Measurements from ENCODE around the gene SSC5D. TPM values are rescaled to one million over a fixed set of nuclear protein-coding genes. Genes with fewer than 3 reads are reported as not detected.

Gene SSC5D
- total RNA-seq, 2 experiments from 2014 or later = 0.50 to 2.7 TPM

DNA sequence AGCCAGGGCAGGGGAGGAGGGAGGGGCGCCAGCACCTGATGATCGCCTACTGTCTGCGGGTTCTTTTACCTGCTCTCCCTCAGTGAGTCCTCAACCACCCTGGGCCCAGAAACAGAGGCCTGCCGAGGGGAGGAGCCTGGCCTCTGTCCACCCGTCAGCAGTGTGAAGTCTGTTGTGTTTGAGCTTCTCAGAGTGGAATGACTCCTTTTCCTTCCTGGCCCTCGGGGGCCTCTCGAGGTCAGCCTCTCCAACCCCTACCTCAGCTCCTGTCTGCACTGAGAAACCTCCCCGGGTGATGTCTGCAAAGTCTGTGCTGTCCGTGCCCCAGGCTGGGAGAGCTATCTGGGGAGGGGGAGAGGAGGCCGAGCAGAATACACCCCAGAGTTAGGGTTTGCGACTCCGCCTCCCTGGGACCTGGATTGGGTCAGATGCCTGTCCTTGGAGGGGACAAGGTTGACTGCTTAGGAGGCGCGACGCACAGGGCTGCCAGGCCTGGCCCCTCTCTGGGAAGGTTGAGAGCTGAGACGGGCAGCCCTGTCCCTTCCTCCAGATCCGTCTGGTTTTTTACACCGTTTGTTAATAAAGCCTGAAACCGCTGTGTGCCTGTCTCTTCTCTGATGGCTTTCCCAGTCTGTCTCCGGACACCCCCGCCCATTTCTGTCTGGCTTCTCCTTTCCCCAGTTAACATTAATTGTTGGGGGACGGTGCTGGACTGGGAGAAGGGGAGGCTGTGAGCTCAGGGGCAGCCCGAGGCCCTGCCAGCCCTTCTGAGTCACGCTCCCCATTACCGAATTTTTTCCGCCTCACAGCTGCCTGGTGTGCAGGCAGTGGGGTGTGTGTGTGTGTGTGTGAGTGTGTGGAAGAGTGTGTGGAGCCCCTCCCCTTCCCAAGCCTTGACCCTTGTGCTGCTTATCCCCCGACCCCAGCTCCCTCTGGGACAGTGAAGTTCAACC is 989 bp upstream of the SSC5D start:
- peak overlapping the region; percentile 29 for H3K4me2 ChIP-seq (ENCODE audit: low read length)
- H3K4me3 ChIP-seq (ENCODE audit: low read depth, low read length, poor library complexity, severe bottlenecking) = no peak overlapping the region
- no peaks in the 10 kb centered on the region for H3K9me2 ChIP-seq (ENCODE audit: insufficient read depth, low read length)
- H3K27ac ChIP-seq (ENCODE audit: low read depth, low read length, poor library complexity, severe bottlenecking) = no peak overlapping the region
- ChIA-PET CTCF (ENCODE audit: unreplicated experiment) (no interaction called here), POLR2A (no interaction called here)
- no peaks in the 10 kb centered on the region; the same call in 1 of the 2 replicates for H3K36me3 ChIP-seq (ENCODE audit: insufficient read depth, low read length)
- BruUV-seq (replicated peaks) = no TSS peak
- TF ChIP-seq EZH2phosphoT487 (IDR thresholded peaks at IDR 0.05; ENCODE audit: borderline replicate concordance, low read depth, low read length) = no peak
- TF ChIP-seq, protein P1, sequence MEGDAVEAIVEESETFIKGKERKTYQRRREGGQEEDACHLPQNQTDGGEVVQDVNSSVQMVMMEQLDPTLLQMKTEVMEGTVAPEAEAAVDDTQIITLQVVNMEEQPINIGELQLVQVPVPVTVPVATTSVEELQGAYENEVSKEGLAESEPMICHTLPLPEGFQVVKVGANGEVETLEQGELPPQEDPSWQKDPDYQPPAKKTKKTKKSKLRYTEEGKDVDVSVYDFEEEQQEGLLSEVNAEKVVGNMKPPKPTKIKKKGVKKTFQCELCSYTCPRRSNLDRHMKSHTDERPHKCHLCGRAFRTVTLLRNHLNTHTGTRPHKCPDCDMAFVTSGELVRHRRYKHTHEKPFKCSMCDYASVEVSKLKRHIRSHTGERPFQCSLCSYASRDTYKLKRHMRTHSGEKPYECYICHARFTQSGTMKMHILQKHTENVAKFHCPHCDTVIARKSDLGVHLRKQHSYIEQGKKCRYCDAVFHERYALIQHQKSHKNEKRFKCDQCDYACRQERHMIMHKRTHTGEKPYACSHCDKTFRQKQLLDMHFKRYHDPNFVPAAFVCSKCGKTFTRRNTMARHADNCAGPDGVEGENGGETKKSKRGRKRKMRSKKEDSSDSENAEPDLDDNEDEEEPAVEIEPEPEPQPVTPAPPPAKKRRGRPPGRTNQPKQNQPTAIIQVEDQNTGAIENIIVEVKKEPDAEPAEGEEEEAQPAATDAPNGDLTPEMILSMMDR (conservative IDR thresholded peaks at IDR 0.05; ENCODE audit: low read length) = no peak
- no peak for DNase-seq (ENCODE audit: low spot score)
- H4K20me1 ChIP-seq (ENCODE audit: insufficient read depth, low read length) = no peaks in the 10 kb centered on the region
- intact Hi-C loops (cut with micrococcal nuclease; ENCODE audit: unreplicated experiment) = no loop called here
- no peak overlapping the region for H2AFZ ChIP-seq (ENCODE audit: low read length)
- no peaks in the 10 kb centered on the region for H3K9me3 ChIP-seq (ENCODE audit: low read length)
- no peaks in the 10 kb centered on the region for H3K79me2 ChIP-seq (ENCODE audit: insufficient read depth, low read depth, low read length)
- peaks cover 33% of the 10 kb centered on the region for H3K4me1 ChIP-seq (ENCODE audit: insufficient read depth, low read length, poor library complexity, severe bottlenecking)

DNA sequence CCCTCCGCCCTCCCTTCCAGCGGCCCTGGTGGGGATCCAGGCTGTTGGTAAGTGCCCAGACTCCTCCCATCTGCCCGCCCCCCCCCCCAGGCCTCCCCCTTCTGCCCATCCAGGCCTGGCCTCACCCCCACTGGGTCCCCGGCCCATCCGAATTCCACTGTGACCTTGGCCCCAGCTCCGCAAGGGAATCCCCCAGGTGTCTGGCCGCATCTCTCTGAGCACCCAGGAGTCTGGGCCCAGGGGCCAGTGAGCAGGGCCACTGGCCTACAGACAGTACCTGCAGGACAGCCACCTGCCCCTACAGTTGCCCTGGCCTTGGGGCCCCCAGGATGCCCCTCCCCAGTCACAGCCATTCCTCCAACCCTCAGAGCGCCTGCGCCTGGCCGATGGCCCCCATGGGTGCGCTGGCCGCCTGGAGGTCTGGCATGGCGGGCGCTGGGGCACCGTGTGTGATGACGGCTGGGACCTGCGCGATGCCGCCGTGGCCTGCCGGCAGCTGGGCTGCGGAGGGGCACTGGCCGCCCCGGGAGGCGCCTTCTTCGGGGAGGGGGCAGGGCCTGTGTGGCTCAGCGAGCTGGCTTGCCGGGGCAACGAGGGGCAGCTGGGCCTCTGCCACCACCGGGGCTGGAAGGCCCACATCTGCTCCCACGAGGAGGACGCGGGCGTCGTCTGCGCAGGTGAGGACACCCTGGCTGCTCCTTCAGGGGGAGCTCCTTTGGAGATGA is 912 bp downstream of the SSC5D start:
- TF ChIP-seq, protein P1 (conservative IDR thresholded peaks at IDR 0.05; ENCODE audit: low read length) = no peak
- TF ChIP-seq EZH2phosphoT487 (IDR thresholded peaks at IDR 0.05; ENCODE audit: borderline replicate concordance, low read depth, low read length) = no peak
- H3K9me2 ChIP-seq (ENCODE audit: insufficient read depth, low read length) = no peaks in the 10 kb centered on the region
- no peak overlapping the region for H3K4me3 ChIP-seq (ENCODE audit: low read depth, low read length, poor library complexity, severe bottlenecking)
- H2AFZ ChIP-seq (ENCODE audit: low read length) = no peak overlapping the region
- H3K9me3 ChIP-seq (ENCODE audit: low read length) = no peaks in the 10 kb centered on the region
- H3K27ac ChIP-seq (ENCODE audit: low read depth, low read length, poor library complexity, severe bottlenecking) = no peak overlapping the region
- CTCF ChIA-PET (ENCODE audit: unreplicated experiment) = no interaction called here
- no peak overlapping the region for H3K4me2 ChIP-seq (ENCODE audit: low read length)
- H3K36me3 ChIP-seq (ENCODE audit: insufficient read depth, low read length) = no peaks in the 10 kb centered on the region
- POLR2A ChIA-PET = no interaction called here
- no peak for DNase-seq (ENCODE audit: low spot score)
- BruUV-seq (replicated peaks) = no TSS peak
- H3K79me2 ChIP-seq (ENCODE audit: insufficient read depth, low read depth, low read length) = no peaks in the 10 kb centered on the region
- intact Hi-C loops (cut with micrococcal nuclease; ENCODE audit: unreplicated experiment) = no loop called here
- H4K20me1 ChIP-seq (ENCODE audit: insufficient read depth, low read length) = no peaks in the 10 kb centered on the region
- peaks cover 32% of the 10 kb centered on the region for H3K4me1 ChIP-seq (ENCODE audit: insufficient read depth, low read length, poor library complexity, severe bottlenecking)

All from OCI-LY7 (cell line).